ENCODE data around the gene SULT4A1.

SULT4A1 gene

GRCh38 chr22:43832393-43833265, 29.7 kb downstream of the SULT4A1 start:
- Histone ChIP-seq H3K27me3 (ENCODE audit: insufficient read depth, poor library complexity, severe bottlenecking) (peaks cover 11% of the 10 kb centered on the region), H3K4me3 (replicated peaks; ENCODE audit: insufficient read depth, low read length) (no peak overlapping the region), H3K27ac (replicated peaks) (no peak overlapping the region)
- no peak for DNase-seq (ENCODE audit: low read depth in 1 of 2, low spot score in 1 of 2)
- TF ChIP-seq POLR2AphosphoS5 (IDR thresholded peaks at IDR 0.05; ENCODE audit: low read depth) (no peak), GABPA (IDR thresholded peaks at IDR 0.05; ENCODE audit: low read depth) (no peak), SPI1 (IDR thresholded peaks at IDR 0.05; ENCODE audit: borderline replicate concordance, low read depth) (no peak), CTCF (IDR thresholded peaks at IDR 0.05; ENCODE audit: insufficient read depth, low read length) (no peak)
- TF ChIP-seq, protein P1, sequence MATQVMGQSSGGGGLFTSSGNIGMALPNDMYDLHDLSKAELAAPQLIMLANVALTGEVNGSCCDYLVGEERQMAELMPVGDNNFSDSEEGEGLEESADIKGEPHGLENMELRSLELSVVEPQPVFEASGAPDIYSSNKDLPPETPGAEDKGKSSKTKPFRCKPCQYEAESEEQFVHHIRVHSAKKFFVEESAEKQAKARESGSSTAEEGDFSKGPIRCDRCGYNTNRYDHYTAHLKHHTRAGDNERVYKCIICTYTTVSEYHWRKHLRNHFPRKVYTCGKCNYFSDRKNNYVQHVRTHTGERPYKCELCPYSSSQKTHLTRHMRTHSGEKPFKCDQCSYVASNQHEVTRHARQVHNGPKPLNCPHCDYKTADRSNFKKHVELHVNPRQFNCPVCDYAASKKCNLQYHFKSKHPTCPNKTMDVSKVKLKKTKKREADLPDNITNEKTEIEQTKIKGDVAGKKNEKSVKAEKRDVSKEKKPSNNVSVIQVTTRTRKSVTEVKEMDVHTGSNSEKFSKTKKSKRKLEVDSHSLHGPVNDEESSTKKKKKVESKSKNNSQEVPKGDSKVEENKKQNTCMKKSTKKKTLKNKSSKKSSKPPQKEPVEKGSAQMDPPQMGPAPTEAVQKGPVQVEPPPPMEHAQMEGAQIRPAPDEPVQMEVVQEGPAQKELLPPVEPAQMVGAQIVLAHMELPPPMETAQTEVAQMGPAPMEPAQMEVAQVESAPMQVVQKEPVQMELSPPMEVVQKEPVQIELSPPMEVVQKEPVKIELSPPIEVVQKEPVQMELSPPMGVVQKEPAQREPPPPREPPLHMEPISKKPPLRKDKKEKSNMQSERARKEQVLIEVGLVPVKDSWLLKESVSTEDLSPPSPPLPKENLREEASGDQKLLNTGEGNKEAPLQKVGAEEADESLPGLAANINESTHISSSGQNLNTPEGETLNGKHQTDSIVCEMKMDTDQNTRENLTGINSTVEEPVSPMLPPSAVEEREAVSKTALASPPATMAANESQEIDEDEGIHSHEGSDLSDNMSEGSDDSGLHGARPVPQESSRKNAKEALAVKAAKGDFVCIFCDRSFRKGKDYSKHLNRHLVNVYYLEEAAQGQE (IDR thresholded peaks at IDR 0.05; ENCODE audit: insufficient replicate concordance, low read depth) = no peak

DNA sequence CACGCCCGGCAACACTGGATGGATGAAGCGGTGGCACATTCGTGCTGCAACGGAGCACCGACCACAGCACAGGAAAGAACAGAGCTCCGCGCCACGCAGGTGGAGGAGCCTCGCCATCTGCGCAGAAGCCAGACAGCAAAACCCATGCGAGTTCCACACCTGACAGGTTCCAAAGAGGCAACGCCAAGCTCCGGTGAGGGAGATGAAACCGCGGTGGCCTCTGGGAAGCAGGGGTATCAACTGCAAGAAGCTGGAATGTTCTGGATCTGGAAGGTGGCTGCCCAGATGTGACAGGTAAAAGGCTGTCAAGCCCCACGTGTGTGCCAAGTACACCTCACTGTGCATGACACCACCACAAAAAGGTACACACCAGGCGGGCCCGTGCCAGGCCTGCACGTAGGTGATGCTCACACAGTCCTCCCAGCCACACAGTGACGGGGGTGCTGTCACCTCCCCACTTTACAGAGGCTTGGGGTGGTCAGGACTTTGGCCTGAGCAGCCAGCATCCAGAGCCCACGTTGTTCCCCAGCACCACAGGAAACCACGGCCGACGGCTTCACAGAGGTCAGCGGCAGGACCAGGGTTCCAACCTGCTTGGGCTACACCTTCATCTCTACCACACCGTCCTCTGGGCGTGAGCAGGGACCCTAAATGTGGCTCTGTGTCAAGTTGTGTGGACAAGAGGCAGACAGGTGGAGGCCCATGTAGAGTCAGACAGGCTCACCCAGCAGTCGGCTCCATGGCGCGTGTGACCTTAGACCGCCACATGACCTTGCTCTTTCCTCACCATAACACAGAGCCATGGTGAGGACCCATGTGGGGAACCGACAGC, 30.5 kb downstream of the SULT4A1 start:
- no peak overlapping the region for H3K4me3 ChIP-seq (replicated peaks; ENCODE audit: insufficient read depth, low read length)
- TF ChIP-seq, protein P1 (IDR thresholded peaks at IDR 0.05; ENCODE audit: insufficient replicate concordance, low read depth) = no peak
- TF ChIP-seq SPI1 (IDR thresholded peaks at IDR 0.05; ENCODE audit: borderline replicate concordance, low read depth) (no peak), CTCF (IDR thresholded peaks at IDR 0.05; ENCODE audit: insufficient read depth, low read length) (no peak), GABPA (IDR thresholded peaks at IDR 0.05; ENCODE audit: low read depth) (no peak), POLR2AphosphoS5 (IDR thresholded peaks at IDR 0.05; ENCODE audit: low read depth) (no peak)
- DNase-seq (ENCODE audit: low read depth in 1 of 2, low spot score in 1 of 2) = no peak
- peaks cover 11% of the 10 kb centered on the region for H3K27me3 ChIP-seq (ENCODE audit: insufficient read depth, poor library complexity, severe bottlenecking)
- no peak overlapping the region for H3K27ac ChIP-seq (replicated peaks)

- TF ChIP-seq POLR2AphosphoS5 (IDR thresholded peaks at IDR 0.05; ENCODE audit: low read depth) = no peak
- TF ChIP-seq SPI1 (IDR thresholded peaks at IDR 0.05; ENCODE audit: borderline replicate concordance, low read depth) = no peak
- no peak for TF ChIP-seq GABPA (IDR thresholded peaks at IDR 0.05; ENCODE audit: low read depth)
- no peak for TF ChIP-seq CTCF (IDR thresholded peaks at IDR 0.05; ENCODE audit: insufficient read depth, low read length)
- H3K27ac ChIP-seq (replicated peaks) = no peak overlapping the region
- H3K27me3 ChIP-seq (ENCODE audit: insufficient read depth, poor library complexity, severe bottlenecking) = peaks cover 11% of the 10 kb centered on the region
- no peak for DNase-seq (ENCODE audit: low read depth in 1 of 2, low spot score in 1 of 2)
- no peak overlapping the region for H3K4me3 ChIP-seq (replicated peaks; ENCODE audit: insufficient read depth, low read length)
Observed at GRCh38 chr22:43830931-43831560, 31.3 kb downstream of the SULT4A1 start.
